Measurements from ENCODE around the gene WDR75.
"Not testable (repeated sequence)": the region's sequence is repeated elsewhere in the genome, so short reads cannot be mapped to it uniquely, and the experiment has no call there.

The WDR75 gene

GRCh38 chr2:189474526-189474925 lies 33.3 kb downstream of the WDR75 start:
- CTCF ChIA-PET, result no interaction called here
- POLR2A ChIA-PET (ENCODE audit: low non-redundant PET), result no interaction called here

GRCh38 chr2:189477756-189478155 lies 36.5 kb downstream of the WDR75 start:
- H3K27ac ChIP-seq, result no peak overlapping the region
- ChIA-PET CTCF (interaction anchor here (0.6 kb wide), 2 partner anchors 39 to 108 kb away, joined by 3 to 4 read pairs; no protein-coding TSS in a partner anchor), POLR2A (ENCODE audit: low non-redundant PET) (no interaction called here)
- no peak for DNase-seq (ENCODE audit: low spot score)
- TF ChIP-seq CTCF (conservative IDR thresholded peaks at IDR 0.05; ENCODE audit: low read depth), result no peak

More at GRCh38 chr2:189474526-189474925, 33.3 kb downstream of the WDR75 start:
- TF ChIP-seq CTCF (conservative IDR thresholded peaks at IDR 0.05; ENCODE audit: low read depth), result no peak
- no peak for DNase-seq (ENCODE audit: low spot score)
- H3K27ac ChIP-seq, result no peak overlapping the region

GRCh38 chr2:189478289-189478688 lies 37.0 kb downstream of the WDR75 start:
- H3K27ac ChIP-seq; DNase-seq (ENCODE audit: low spot score); CTCF ChIA-PET; POLR2A ChIA-PET (ENCODE audit: low non-redundant PET): not testable (repeated sequence)

- no peak for TF ChIP-seq CTCF (conservative IDR thresholded peaks at IDR 0.05; ENCODE audit: low read depth)
- ChIA-PET CTCF (no interaction called here), POLR2A (ENCODE audit: low non-redundant PET) (no interaction called here)
- no peak overlapping the region for H3K27ac ChIP-seq
- no peak for DNase-seq (ENCODE audit: low spot score)
Measured at GRCh38 chr2:189481071-189481470, 39.8 kb downstream of the WDR75 start.

- POLR2A ChIA-PET (ENCODE audit: low non-redundant PET), result no interaction called here
- H3K27ac ChIP-seq, result no peak overlapping the region
- no peak for TF ChIP-seq CTCF (conservative IDR thresholded peaks at IDR 0.05; ENCODE audit: low read depth)
Measured at GRCh38 chr2:189483571-189483970, 42.3 kb downstream of the WDR75 start.

GRCh38 chr2:189483980-189484740 lies 42.9 kb downstream of the WDR75 start:
- no peak overlapping the region for H3K27ac ChIP-seq
- DNase-seq (ENCODE audit: low spot score), result no peak
- ChIA-PET POLR2A (ENCODE audit: low non-redundant PET) (interaction anchor here (0.5 kb wide), 1 partner anchor 279 kb away, joined by 8 read pairs; no protein-coding TSS in a partner anchor), CTCF (no interaction called here)
- TF ChIP-seq CTCF (conservative IDR thresholded peaks at IDR 0.05; ENCODE audit: low read depth), result no peak

More at GRCh38 chr2:189483571-189483970, 42.3 kb downstream of the WDR75 start:
- DNase-seq (ENCODE audit: low spot score), result no peak
- CTCF ChIA-PET, result no interaction called here

- H3K27ac ChIP-seq, result no peak overlapping the region
- ChIA-PET POLR2A (ENCODE audit: low non-redundant PET) (no interaction called here), CTCF (no interaction called here)
- no peak for TF ChIP-seq CTCF (conservative IDR thresholded peaks at IDR 0.05; ENCODE audit: low read depth)
- DNase-seq (ENCODE audit: low spot score), result no peak
Measured at GRCh38 chr2:189485146-189485545, 43.9 kb downstream of the WDR75 start.

Measured in RWPE1 (cell line).